Upper lobe of right lung (tissue), 1 donor: ENCODE data around the gene FIGNL2. TPM values are rescaled to one million over a fixed set of nuclear protein-coding genes. Genes with fewer than 3 reads are reported as not detected.

Experiments
- ATAC-seq: fragments of 200-7000 bp; cut with Tn5 transposase; one replicate; pipeline ENCODE4 v1.9.1; 2020; ENCODE audit warnings: mild to moderate bottlenecking, moderate library complexity
- DNase-seq: peaks from one replicate; pipeline ENCODE4 v3.0.0-alpha.2; 2020
- H3K27ac ChIP-seq: fragments of 200-600 bp; one replicate; pipeline ENCODE4 v1.8.0; 2022
- H3K27me3 ChIP-seq: fragments of 200-600 bp; one replicate; pipeline ENCODE4 v1.8.0; 2022; ENCODE audit warnings: mild to moderate bottlenecking
- H3K36me3 ChIP-seq: fragments of 200-600 bp; one replicate; pipeline ENCODE4 v1.8.0; 2022
- H3K4me1 ChIP-seq: fragments of 200-600 bp; one replicate; pipeline ENCODE4 v1.8.0; 2022
- H3K4me3 ChIP-seq: fragments of 200-600 bp; one replicate; pipeline ENCODE4 v1.8.0; 2022; ENCODE audit warnings: mild to moderate bottlenecking
- H3K9me3 ChIP-seq: fragments of 200-600 bp; one replicate; pipeline ENCODE4 v1.8.0; 2022
- intact Hi-C: fragments of 100-400 bp; cut with DNase I; formaldehyde crosslinking; loops from one replicate; pipeline ENCODE4 v1.11.0; 2022
- total RNA-seq: library from RNA; stranded (reverse); fragmentation: NEBNext Ultra II Directional; extraction: Animal tissue kit (Norgen Biotek cat#: 25700); gene quantifications from one replicate; pipeline ENCODE4 v1.2.1, GENCODE V29; 2021
- TF ChIP-seq, protein P1 (sequence below): fragments of 200-600 bp; IDR thresholded peaks from one replicate; pipeline ENCODE4 v1.8.0; 2022; ENCODE audit warnings: antibody characterized with exemption
- donor health status: DM: no; HTN: yes; CAD: no; lungs with severe emphysema.

The FIGNL2 gene
- total RNA-seq, 1 donor from 2014 or later = 1.5 TPM

DNA sequence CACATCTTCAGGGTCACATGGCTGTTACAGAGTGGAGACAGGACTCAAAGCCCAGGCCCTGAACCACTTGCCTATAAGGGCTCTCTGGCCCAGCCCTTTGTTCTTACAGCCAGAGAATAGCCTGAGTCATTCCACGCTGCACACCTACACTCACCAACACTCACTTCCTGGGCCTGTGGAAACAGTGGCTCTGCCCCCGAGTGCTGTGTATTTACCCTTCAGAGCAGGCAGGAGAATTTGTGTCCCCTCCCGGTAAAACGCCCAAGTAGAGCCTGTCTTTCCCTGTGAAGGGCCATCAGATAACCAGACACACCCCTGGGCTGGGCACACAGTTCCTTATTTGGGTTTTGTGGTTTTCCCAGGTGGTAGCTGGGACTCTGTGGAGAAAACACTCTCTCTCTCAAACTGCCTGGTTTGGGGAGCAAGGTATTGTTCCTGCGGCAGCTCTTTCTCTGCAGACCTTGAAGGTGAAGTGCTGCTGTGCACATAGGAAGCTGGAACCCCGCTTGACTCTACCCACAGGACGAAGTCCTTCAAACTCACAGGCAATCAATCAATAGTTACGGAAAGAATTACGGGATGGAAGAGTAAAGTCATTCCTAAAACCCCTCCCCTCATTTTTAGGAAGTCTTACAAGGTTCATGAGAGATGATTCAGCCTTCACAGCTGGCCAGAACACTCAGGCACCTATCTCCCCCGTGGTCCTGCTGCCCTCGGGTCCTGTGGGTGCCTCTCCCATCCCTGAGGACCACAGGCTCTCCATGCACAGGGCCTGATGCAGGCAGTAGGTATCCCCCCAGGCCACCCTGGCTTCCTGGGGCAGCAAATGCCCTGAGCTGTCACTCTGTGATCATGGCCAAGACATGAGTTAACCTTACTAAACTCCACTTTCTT, 20.3 kb downstream of the FIGNL2 start:
- H3K4me1 ChIP-seq = no peaks in the 10 kb centered on the region
- peak; percentile 84 for ATAC-seq
- no peaks in the 10 kb centered on the region for H3K36me3 ChIP-seq
- intact Hi-C loops = no loop called here
- peaks cover 6% of the 10 kb centered on the region for H3K27me3 ChIP-seq
- no peak overlapping the region for H3K4me3 ChIP-seq
- no peak for DNase-seq
- no peaks in the 10 kb centered on the region for H3K9me3 ChIP-seq
- no peak overlapping the region for H3K27ac ChIP-seq
- TF ChIP-seq, protein P1, sequence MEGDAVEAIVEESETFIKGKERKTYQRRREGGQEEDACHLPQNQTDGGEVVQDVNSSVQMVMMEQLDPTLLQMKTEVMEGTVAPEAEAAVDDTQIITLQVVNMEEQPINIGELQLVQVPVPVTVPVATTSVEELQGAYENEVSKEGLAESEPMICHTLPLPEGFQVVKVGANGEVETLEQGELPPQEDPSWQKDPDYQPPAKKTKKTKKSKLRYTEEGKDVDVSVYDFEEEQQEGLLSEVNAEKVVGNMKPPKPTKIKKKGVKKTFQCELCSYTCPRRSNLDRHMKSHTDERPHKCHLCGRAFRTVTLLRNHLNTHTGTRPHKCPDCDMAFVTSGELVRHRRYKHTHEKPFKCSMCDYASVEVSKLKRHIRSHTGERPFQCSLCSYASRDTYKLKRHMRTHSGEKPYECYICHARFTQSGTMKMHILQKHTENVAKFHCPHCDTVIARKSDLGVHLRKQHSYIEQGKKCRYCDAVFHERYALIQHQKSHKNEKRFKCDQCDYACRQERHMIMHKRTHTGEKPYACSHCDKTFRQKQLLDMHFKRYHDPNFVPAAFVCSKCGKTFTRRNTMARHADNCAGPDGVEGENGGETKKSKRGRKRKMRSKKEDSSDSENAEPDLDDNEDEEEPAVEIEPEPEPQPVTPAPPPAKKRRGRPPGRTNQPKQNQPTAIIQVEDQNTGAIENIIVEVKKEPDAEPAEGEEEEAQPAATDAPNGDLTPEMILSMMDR = no peak

DNA sequence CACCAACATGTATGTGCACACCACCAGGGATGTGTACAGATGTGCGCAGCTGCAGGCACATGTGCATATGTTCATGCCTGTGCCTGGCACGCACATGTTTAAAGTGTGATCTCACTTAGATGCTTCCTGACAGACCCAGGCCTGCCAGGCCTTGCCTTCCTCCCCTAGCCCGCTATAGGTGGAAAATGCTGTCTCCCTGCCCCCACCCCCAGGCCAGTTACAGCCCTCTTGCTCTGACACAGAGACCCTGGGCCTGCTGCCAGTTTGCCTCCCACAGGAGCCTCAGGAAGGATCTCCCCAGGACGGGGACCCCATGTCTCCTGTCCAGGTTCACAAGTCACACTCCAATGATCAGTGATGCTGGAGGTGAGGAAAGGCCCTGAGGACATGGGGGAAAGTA, 21.6 kb downstream of the FIGNL2 start:
- no peak overlapping the region for H3K4me3 ChIP-seq
- no peak for ATAC-seq
- peaks cover 6% of the 10 kb centered on the region for H3K27me3 ChIP-seq
- H3K9me3 ChIP-seq = no peaks in the 10 kb centered on the region
- H3K27ac ChIP-seq = no peak overlapping the region
- H3K4me1 ChIP-seq = no peaks in the 10 kb centered on the region
- TF ChIP-seq, protein P1 = no peak
- intact Hi-C loops = no loop called here
- no peaks in the 10 kb centered on the region for H3K36me3 ChIP-seq
- no peak for DNase-seq

DNA sequence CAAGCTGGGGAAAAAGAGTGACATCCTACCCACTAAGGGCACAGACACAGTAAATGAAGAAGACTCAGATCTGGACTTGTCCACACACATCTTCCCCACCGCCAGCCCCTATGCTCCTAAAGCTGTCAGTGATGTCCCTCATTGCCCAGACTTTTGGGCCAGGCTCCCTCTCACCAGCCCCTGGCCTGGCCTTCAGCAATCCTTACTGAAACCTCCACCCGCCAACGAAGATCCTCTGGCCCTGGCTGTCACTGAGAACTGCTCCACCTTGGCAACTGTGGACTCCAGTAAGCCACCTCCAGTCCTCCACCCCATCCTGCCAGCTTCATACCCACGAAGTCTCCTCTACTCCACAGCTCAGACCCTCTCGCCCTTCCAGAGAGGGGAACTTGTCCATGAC, 23.3 kb downstream of the FIGNL2 start:
- Histone ChIP-seq H3K27ac (no peak overlapping the region), H3K9me3 (no peaks in the 10 kb centered on the region), H3K4me1 (no peaks in the 10 kb centered on the region), H3K4me3 (no peak overlapping the region), H3K27me3 (peaks cover 9% of the 10 kb centered on the region), H3K36me3 (no peaks in the 10 kb centered on the region)
- intact Hi-C loops = no loop called here
- DNase-seq (no peak), ATAC-seq (no peak)
- TF ChIP-seq, protein P1 = no peak

GRCh38 chr12:51823875-51824565, 24.5 kb downstream of the FIGNL2 start:
- intact Hi-C loops = no loop called here
- TF ChIP-seq, protein P1 = peak; percentile 51
- Histone ChIP-seq H3K4me3 (no peak overlapping the region), H3K4me1 (peaks cover 6% of the 10 kb centered on the region), H3K27ac (no peak overlapping the region), H3K9me3 (no peaks in the 10 kb centered on the region), H3K36me3 (no peaks in the 10 kb centered on the region), H3K27me3 (peaks cover 7% of the 10 kb centered on the region)
- DNase-seq (no peak), ATAC-seq (peak; percentile 30)

DNA sequence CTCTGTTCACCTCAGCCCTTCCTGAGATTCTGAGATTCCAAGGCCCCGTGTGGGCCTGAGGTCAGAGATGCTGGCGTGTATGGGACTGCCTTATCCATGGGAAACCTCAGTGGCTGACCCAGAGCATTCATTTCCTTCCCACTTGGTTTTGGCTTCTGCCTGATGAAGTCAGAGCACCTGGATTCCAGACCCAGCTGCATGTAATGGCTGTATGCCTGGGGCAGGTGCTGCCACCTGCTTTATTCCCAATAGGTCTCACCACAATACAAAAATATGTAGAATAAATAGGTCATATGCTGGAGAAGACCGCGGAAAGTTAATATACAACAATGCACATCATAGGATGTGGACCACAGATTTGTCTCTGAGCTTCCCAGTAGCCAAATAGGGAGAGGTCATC, 25.6 kb downstream of the FIGNL2 start:
- ATAC-seq (no peak), DNase-seq (no peak)
- peaks cover 6% of the 10 kb centered on the region for H3K4me1 ChIP-seq
- no peaks in the 10 kb centered on the region for H3K9me3 ChIP-seq
- no peak overlapping the region for H3K27ac ChIP-seq
- H3K27me3 ChIP-seq = peaks cover 3% of the 10 kb centered on the region
- no peak overlapping the region for H3K4me3 ChIP-seq
- H3K36me3 ChIP-seq = no peaks in the 10 kb centered on the region
- intact Hi-C loops = no loop called here
- TF ChIP-seq, protein P1 = no peak
